ENCODE data around the gene REXO5. TPM values are rescaled to one million over a fixed set of nuclear protein-coding genes. Genes with fewer than 3 reads are reported as not detected.

REXO5 gene
- polyA plus RNA-seq, 1 donor: 6.7 TPM

- H3K4me3 ChIP-seq (ENCODE audit: low read length): no peak overlapping the region
- peaks cover 18% of the 10 kb centered on the region for H3K36me3 ChIP-seq (ENCODE audit: control insufficient read depth, insufficient read depth, low read length)
- 40% methylated on average over 1 of the region's 2 CpGs for WGBS (ENCODE audit: insufficient coverage, low lambda C conversion rate)
- no peaks in the 10 kb centered on the region for H3K27me3 ChIP-seq (ENCODE audit: control insufficient read depth, insufficient read depth, low read length)
- no peaks in the 10 kb centered on the region for H3K9me3 ChIP-seq (ENCODE audit: control insufficient read depth, low read depth, low read length)
- H3K4me1 ChIP-seq (ENCODE audit: control insufficient read depth, insufficient read depth, low read length): peaks cover 26% of the 10 kb centered on the region
- H3K27ac ChIP-seq (ENCODE audit: low read length): peak overlapping the region; percentile 34
- no peak for DNase-seq
Observed at GRCh38 chr16:20847550-20847949, 41.2 kb downstream of the REXO5 start.

- Histone ChIP-seq H3K36me3 (ENCODE audit: control insufficient read depth, insufficient read depth, low read length) (peaks cover 15% of the 10 kb centered on the region), H3K4me1 (ENCODE audit: control insufficient read depth, insufficient read depth, low read length) (peaks cover 26% of the 10 kb centered on the region), H3K27ac (ENCODE audit: low read length) (peak overlapping the region; percentile 22), H3K27me3 (ENCODE audit: control insufficient read depth, insufficient read depth, low read length) (no peaks in the 10 kb centered on the region), H3K9me3 (ENCODE audit: control insufficient read depth, low read depth, low read length) (no peaks in the 10 kb centered on the region), H3K4me3 (ENCODE audit: low read length) (no peak overlapping the region)
- no CpG with 5 or more reads among the region's 6 CpGs for WGBS (ENCODE audit: insufficient coverage, low lambda C conversion rate)
- peak; percentile 31 to 60 for DNase-seq
Observed at GRCh38 chr16:20849589-20850390, 43.5 kb downstream of the REXO5 start.

- no peak for DNase-seq
- H3K36me3 ChIP-seq (ENCODE audit: control insufficient read depth, insufficient read depth, low read length): peaks cover 17% of the 10 kb centered on the region
- H3K4me3 ChIP-seq (ENCODE audit: low read length): no peak overlapping the region
- H3K4me1 ChIP-seq (ENCODE audit: control insufficient read depth, insufficient read depth, low read length): peaks cover 23% of the 10 kb centered on the region
- WGBS (ENCODE audit: insufficient coverage, low lambda C conversion rate): no CpG with 5 or more reads among the region's 3 CpGs
- H3K9me3 ChIP-seq (ENCODE audit: control insufficient read depth, low read depth, low read length): no peaks in the 10 kb centered on the region
- no peaks in the 10 kb centered on the region for H3K27me3 ChIP-seq (ENCODE audit: control insufficient read depth, insufficient read depth, low read length)
- H3K27ac ChIP-seq (ENCODE audit: low read length): peak overlapping the region; percentile 19
Observed at GRCh38 chr16:20850981-20851380, 44.7 kb downstream of the REXO5 start.

- peak overlapping the region; percentile 19 for H3K27ac ChIP-seq (ENCODE audit: low read length)
- no peaks in the 10 kb centered on the region for H3K27me3 ChIP-seq (ENCODE audit: control insufficient read depth, insufficient read depth, low read length)
- no peak overlapping the region for H3K4me3 ChIP-seq (ENCODE audit: low read length)
- peak; percentile 55 to 59 for DNase-seq
- peaks cover 21% of the 10 kb centered on the region for H3K36me3 ChIP-seq (ENCODE audit: control insufficient read depth, insufficient read depth, low read length)
- peaks cover 19% of the 10 kb centered on the region for H3K4me1 ChIP-seq (ENCODE audit: control insufficient read depth, insufficient read depth, low read length)
- no peaks in the 10 kb centered on the region for H3K9me3 ChIP-seq (ENCODE audit: control insufficient read depth, low read depth, low read length)
- no CpG with 5 or more reads among the region's 2 CpGs for WGBS (ENCODE audit: insufficient coverage, low lambda C conversion rate)
Observed at GRCh38 chr16:20851601-20852000, 45.3 kb downstream of the REXO5 start.

GRCh38 chr16:20853143-20853542, 46.8 kb downstream of the REXO5 start:
- H3K9me3 ChIP-seq (ENCODE audit: control insufficient read depth, low read depth, low read length): no peaks in the 10 kb centered on the region
- H3K4me3 ChIP-seq (ENCODE audit: low read length): no peak overlapping the region
- H3K4me1 ChIP-seq (ENCODE audit: control insufficient read depth, insufficient read depth, low read length): peaks cover 6% of the 10 kb centered on the region
- H3K36me3 ChIP-seq (ENCODE audit: control insufficient read depth, insufficient read depth, low read length): peaks cover 33% of the 10 kb centered on the region
- no peak for DNase-seq
- H3K27ac ChIP-seq (ENCODE audit: low read length): no peak overlapping the region
- WGBS (ENCODE audit: insufficient coverage, low lambda C conversion rate): 60% methylated on average over 1 of the region's 5 CpGs
- H3K27me3 ChIP-seq (ENCODE audit: control insufficient read depth, insufficient read depth, low read length): no peaks in the 10 kb centered on the region

- Histone ChIP-seq H3K27me3 (ENCODE audit: control insufficient read depth, insufficient read depth, low read length) (no peaks in the 10 kb centered on the region), H3K4me1 (ENCODE audit: control insufficient read depth, insufficient read depth, low read length) (peaks cover 5% of the 10 kb centered on the region), H3K4me3 (ENCODE audit: low read length) (no peak overlapping the region), H3K9me3 (ENCODE audit: control insufficient read depth, low read depth, low read length) (no peaks in the 10 kb centered on the region), H3K27ac (ENCODE audit: low read length) (no peak overlapping the region), H3K36me3 (ENCODE audit: control insufficient read depth, insufficient read depth, low read length) (peaks cover 33% of the 10 kb centered on the region)
- no peak for DNase-seq
- 80% methylated on average over 1 of the region's 3 CpGs for WGBS (ENCODE audit: insufficient coverage, low lambda C conversion rate)
Observed at GRCh38 chr16:20853981-20854620, 47.8 kb downstream of the REXO5 start.

GRCh38 chr16:20854963-20855362, 48.6 kb downstream of the REXO5 start:
- Histone ChIP-seq H3K36me3 (ENCODE audit: control insufficient read depth, insufficient read depth, low read length) (peaks cover 38% of the 10 kb centered on the region), H3K4me1 (ENCODE audit: control insufficient read depth, insufficient read depth, low read length) (peaks cover 5% of the 10 kb centered on the region), H3K4me3 (ENCODE audit: low read length) (no peak overlapping the region), H3K27ac (ENCODE audit: low read length) (no peak overlapping the region), H3K27me3 (ENCODE audit: control insufficient read depth, insufficient read depth, low read length) (no peaks in the 10 kb centered on the region), H3K9me3 (ENCODE audit: control insufficient read depth, low read depth, low read length) (no peaks in the 10 kb centered on the region)
- DNase-seq: no peak
- WGBS (ENCODE audit: insufficient coverage, low lambda C conversion rate): no CpG with 5 or more reads among the region's 2 CpGs

- no peaks in the 10 kb centered on the region for H3K9me3 ChIP-seq (ENCODE audit: control insufficient read depth, low read depth, low read length)
- peaks cover 61% of the 10 kb centered on the region for H3K36me3 ChIP-seq (ENCODE audit: control insufficient read depth, insufficient read depth, low read length)
- H3K27me3 ChIP-seq (ENCODE audit: control insufficient read depth, insufficient read depth, low read length): no peaks in the 10 kb centered on the region
- no CpG with 5 or more reads among the region's 2 CpGs for WGBS (ENCODE audit: insufficient coverage, low lambda C conversion rate)
- no peak for DNase-seq
- no peaks in the 10 kb centered on the region for H3K4me1 ChIP-seq (ENCODE audit: control insufficient read depth, insufficient read depth, low read length)
- no peak overlapping the region for H3K4me3 ChIP-seq (ENCODE audit: low read length)
- no peak overlapping the region for H3K27ac ChIP-seq (ENCODE audit: low read length)
Observed at GRCh38 chr16:20857281-20857680, 51.0 kb downstream of the REXO5 start.

- peaks cover 61% of the 10 kb centered on the region for H3K36me3 ChIP-seq (ENCODE audit: control insufficient read depth, insufficient read depth, low read length)
- H3K4me1 ChIP-seq (ENCODE audit: control insufficient read depth, insufficient read depth, low read length): no peaks in the 10 kb centered on the region
- no CpG with 5 or more reads among the region's 3 CpGs for WGBS (ENCODE audit: insufficient coverage, low lambda C conversion rate)
- H3K4me3 ChIP-seq (ENCODE audit: low read length): no peak overlapping the region
- no peak for DNase-seq
- no peaks in the 10 kb centered on the region for H3K9me3 ChIP-seq (ENCODE audit: control insufficient read depth, low read depth, low read length)
- H3K27ac ChIP-seq (ENCODE audit: low read length): no peak overlapping the region
- H3K27me3 ChIP-seq (ENCODE audit: control insufficient read depth, insufficient read depth, low read length): no peaks in the 10 kb centered on the region
Observed at GRCh38 chr16:20859229-20859628, 52.9 kb downstream of the REXO5 start.

- Histone ChIP-seq H3K27me3 (ENCODE audit: control insufficient read depth, insufficient read depth, low read length) (no peaks in the 10 kb centered on the region), H3K4me3 (ENCODE audit: low read length) (no peak overlapping the region), H3K4me1 (ENCODE audit: control insufficient read depth, insufficient read depth, low read length) (no peaks in the 10 kb centered on the region), H3K36me3 (ENCODE audit: control insufficient read depth, insufficient read depth, low read length) (peaks cover 61% of the 10 kb centered on the region), H3K9me3 (ENCODE audit: control insufficient read depth, low read depth, low read length) (no peaks in the 10 kb centered on the region), H3K27ac (ENCODE audit: low read length) (no peak overlapping the region)
- DNase-seq: no peak
- no CpG with 5 or more reads among the region's 4 CpGs for WGBS (ENCODE audit: insufficient coverage, low lambda C conversion rate)
Observed at GRCh38 chr16:20859699-20860098, 53.4 kb downstream of the REXO5 start.

Data from large intestine (tissue), 3 donors.